ENCODE measurements around the gene KLF6. TPM values are rescaled to one million over a fixed set of nuclear protein-coding genes. Genes with fewer than 3 reads are reported as not detected.

The KLF6 gene
- total RNA-seq, 1 donor from 2014 or later = 99.1 TPM

DNA sequence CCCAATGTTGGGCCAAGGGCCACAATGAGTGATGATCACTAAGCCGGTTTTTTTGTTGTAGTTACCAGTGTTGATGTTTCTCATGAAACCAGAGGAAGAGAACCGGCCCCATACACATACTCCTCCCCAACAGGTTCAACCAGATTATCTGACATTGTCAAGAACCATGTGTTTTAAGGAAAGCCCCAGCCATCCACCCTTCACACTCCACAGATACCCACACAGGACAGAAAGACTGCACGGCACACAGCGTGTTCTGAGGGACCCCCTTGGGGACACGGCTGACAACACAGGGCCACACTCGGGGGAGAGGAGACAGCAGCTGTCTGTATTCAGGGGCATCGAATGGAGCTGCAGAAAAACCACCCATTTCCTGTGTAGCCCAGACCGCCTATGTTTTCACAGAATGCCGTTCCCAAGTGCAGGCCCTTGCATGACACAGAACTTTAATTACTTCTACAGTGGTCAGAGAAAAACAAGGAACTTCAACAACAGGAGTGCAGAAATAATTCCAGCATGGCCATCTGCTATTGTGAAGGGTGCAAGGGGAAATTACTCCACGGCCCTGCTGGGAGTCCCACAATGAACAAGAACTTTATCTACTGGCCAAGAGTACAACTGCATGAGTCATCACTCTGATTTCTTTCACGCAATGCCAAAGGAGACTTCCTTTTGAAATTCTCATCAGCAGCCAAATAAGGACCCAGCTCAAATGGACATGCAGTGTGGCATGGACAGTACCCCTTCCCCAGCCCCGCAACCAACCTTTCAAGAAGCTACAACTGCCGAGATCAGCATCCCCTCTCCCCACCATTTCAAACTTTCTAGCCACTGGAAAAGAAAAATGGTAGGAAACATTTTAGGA is 2.3 kb downstream of the KLF6 start:
- Mint-ChIP-seq H3K36me3 (peaks cover 36% of the 10 kb centered on the region), H3K4me3 (peak overlapping the region; percentile 86), H3K9me3 (no peaks in the 10 kb centered on the region), H3K4me1 (peaks cover 61% of the 10 kb centered on the region), H3K27ac (peak overlapping the region; percentile 99), H3K27me3 (ENCODE audit: low read depth) (no peaks in the 10 kb centered on the region)
- peak in 1 of 2 experiments; percentile 55 for DNase-seq (ENCODE audit: low spot score in 2 of 2, unreplicated experiment in 2 of 2)
- TF ChIP-seq, protein P1, sequence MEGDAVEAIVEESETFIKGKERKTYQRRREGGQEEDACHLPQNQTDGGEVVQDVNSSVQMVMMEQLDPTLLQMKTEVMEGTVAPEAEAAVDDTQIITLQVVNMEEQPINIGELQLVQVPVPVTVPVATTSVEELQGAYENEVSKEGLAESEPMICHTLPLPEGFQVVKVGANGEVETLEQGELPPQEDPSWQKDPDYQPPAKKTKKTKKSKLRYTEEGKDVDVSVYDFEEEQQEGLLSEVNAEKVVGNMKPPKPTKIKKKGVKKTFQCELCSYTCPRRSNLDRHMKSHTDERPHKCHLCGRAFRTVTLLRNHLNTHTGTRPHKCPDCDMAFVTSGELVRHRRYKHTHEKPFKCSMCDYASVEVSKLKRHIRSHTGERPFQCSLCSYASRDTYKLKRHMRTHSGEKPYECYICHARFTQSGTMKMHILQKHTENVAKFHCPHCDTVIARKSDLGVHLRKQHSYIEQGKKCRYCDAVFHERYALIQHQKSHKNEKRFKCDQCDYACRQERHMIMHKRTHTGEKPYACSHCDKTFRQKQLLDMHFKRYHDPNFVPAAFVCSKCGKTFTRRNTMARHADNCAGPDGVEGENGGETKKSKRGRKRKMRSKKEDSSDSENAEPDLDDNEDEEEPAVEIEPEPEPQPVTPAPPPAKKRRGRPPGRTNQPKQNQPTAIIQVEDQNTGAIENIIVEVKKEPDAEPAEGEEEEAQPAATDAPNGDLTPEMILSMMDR (IDR thresholded peaks at IDR 0.05; ENCODE audit: unreplicated experiment) = no peak

DNA sequence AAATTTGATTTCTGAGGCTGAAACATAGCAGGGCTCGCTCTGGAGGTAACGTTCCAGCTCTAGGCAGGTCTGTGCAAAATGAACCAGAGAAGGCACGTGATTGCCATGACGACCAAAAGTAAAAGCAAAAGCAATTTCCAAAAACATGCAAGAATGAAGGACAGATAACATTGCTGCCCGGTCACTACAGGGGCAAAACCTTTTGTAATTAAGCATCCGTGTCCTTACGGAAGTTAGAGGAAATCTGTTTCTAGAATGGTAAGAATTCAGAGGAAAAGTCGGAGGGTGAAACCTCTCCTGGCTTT is 2.9 kb downstream of the KLF6 start:
- no peak for DNase-seq (ENCODE audit: low spot score in 2 of 2, unreplicated experiment in 2 of 2)
- H3K4me1 Mint-ChIP-seq = peaks cover 62% of the 10 kb centered on the region
- peak overlapping the region; percentile 86 for H3K4me3 Mint-ChIP-seq
- H3K27me3 Mint-ChIP-seq (ENCODE audit: low read depth) = no peaks in the 10 kb centered on the region
- TF ChIP-seq, protein P1 (IDR thresholded peaks at IDR 0.05; ENCODE audit: unreplicated experiment) = no peak
- H3K9me3 Mint-ChIP-seq = no peaks in the 10 kb centered on the region
- H3K36me3 Mint-ChIP-seq = peaks cover 40% of the 10 kb centered on the region
- H3K27ac Mint-ChIP-seq = peak overlapping the region; percentile 99

DNA sequence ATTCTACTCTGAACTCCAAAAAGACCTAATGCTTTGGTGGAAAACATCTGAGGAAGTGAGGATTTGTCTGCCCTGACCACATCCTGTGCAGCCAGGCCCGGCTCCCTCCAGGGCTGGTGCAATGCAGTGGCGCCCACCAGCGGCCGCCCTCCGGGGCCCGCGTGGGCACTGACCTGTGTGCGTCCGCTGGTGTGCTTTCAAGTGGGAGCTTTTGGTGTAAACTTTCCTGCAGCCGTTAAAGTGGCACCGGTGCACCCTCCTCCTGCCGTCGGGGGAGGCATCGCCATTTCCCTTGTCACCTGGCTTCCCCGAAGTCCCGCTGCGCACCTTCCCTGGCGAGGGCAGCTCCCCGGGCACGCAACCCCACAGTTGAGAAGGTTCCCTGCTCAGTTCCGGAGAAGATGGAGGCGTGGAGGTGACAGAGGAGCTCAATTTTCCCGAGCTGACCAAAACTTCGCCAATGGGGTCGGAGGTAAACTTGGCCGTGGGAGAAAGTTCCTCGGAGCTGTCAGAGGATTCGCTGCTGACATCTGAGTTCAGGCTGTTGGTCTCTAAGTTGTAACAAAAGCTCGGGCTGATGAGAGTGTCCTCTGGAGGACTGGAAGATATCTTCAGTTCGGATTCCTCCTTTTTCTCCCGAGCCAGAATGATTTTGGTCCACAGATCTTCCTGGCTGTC is 3.4 kb downstream of the KLF6 start:
- Mint-ChIP-seq H3K9me3 (no peaks in the 10 kb centered on the region), H3K27ac (peak overlapping the region; percentile 99), H3K36me3 (peaks cover 42% of the 10 kb centered on the region), H3K4me3 (peak overlapping the region; percentile 86), H3K27me3 (ENCODE audit: low read depth) (no peaks in the 10 kb centered on the region), H3K4me1 (peaks cover 62% of the 10 kb centered on the region)
- TF ChIP-seq, protein P1 (IDR thresholded peaks at IDR 0.05; ENCODE audit: unreplicated experiment) = no peak
- DNase-seq (ENCODE audit: low spot score in 2 of 2, unreplicated experiment in 2 of 2) = no peak

DNA sequence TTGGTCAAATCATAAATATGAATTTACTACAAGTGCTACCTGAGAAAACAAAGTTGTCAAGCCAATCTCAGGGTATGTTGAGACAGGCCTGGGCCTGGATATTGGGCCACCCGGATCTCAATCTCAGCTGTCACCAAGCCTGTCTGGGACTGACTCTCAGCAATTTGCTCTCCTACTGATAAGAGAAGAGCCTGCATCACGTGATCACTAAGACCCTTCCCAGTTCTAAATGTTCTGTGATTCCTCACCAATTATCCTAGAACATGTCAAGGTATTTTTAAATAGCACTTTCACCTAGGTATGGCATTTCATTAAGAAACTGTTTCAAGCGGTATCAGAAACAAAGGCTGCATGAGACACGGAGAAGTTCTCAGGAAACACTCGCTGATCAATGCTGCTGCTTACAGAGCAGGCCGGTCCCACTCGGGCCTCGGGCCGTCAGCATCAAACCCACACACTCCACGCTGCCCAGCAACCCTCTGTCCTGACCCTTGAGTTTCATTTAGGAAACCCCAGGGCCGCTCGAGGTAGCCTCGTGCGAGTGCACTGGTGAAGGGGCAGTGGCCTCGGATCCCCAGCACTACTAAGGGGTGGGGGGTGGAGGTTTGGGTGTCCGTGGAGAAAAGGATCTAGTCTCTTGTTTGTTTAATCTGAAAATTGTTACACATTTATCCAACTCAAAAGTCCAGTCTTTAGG is 4.1 kb downstream of the KLF6 start:
- TF ChIP-seq, protein P1 (IDR thresholded peaks at IDR 0.05; ENCODE audit: unreplicated experiment) = no peak
- Mint-ChIP-seq H3K27ac (peak overlapping the region; percentile 99), H3K27me3 (ENCODE audit: low read depth) (no peaks in the 10 kb centered on the region), H3K36me3 (peaks cover 42% of the 10 kb centered on the region), H3K4me1 (peaks cover 62% of the 10 kb centered on the region), H3K4me3 (peak overlapping the region; percentile 86), H3K9me3 (no peaks in the 10 kb centered on the region)
- DNase-seq (ENCODE audit: low spot score in 2 of 2, unreplicated experiment in 2 of 2) = no peak

DNA sequence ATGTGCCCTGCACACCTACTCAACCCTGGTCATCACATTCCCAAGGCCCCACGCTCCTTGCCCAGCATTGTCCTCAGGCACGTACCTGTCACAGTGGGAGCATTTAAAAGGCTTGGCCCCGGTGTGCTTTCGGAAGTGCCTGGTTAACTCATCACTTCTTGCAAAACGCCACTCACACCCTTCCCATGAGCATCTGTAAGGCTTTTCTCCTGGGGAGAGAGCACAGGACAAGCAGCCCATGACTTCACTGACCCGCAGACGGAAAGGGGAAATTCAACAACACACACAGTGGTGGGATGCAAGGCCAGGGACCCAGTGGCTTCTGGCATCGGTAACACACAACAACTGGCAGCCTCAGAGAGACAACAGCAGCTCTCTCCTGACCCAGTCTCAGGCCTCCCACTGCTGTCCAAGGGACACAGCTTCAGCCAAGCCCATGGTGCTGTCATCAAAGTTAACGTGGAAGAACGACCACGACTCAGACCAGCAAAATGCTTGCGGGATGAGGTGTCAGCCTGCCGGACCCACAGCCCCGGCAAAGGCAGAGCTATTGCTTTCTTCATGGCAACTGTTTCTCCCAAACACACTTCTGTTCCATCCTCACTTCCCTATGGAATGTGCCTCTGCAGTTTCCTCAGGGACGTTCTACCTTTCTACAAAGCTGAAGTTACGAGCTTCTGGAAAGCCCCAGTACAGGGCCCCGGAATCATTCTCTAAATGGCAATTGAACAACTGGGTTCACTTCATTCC is 4.8 kb downstream of the KLF6 start:
- H3K27ac Mint-ChIP-seq = peak overlapping the region; percentile 99
- peak overlapping the region; percentile 86 for H3K4me3 Mint-ChIP-seq
- TF ChIP-seq, protein P1 (IDR thresholded peaks at IDR 0.05; ENCODE audit: unreplicated experiment) = no peak
- H3K4me1 Mint-ChIP-seq = peaks cover 69% of the 10 kb centered on the region
- no peaks in the 10 kb centered on the region for H3K9me3 Mint-ChIP-seq
- H3K27me3 Mint-ChIP-seq (ENCODE audit: low read depth) = no peaks in the 10 kb centered on the region
- H3K36me3 Mint-ChIP-seq = peaks cover 42% of the 10 kb centered on the region
- no peak for DNase-seq (ENCODE audit: low spot score in 2 of 2, unreplicated experiment in 2 of 2)
